ENCODE measurements around the gene MYO7A.

The MYO7A gene

GRCh38 chr11:77122576-77123212 lies 5.4 kb upstream of the MYO7A start:
- no peak for DNase-seq (ENCODE audit: low read depth)
- H3K4me3 ChIP-seq (ENCODE audit: low read length) = no peak overlapping the region
- TF ChIP-seq, protein P1, sequence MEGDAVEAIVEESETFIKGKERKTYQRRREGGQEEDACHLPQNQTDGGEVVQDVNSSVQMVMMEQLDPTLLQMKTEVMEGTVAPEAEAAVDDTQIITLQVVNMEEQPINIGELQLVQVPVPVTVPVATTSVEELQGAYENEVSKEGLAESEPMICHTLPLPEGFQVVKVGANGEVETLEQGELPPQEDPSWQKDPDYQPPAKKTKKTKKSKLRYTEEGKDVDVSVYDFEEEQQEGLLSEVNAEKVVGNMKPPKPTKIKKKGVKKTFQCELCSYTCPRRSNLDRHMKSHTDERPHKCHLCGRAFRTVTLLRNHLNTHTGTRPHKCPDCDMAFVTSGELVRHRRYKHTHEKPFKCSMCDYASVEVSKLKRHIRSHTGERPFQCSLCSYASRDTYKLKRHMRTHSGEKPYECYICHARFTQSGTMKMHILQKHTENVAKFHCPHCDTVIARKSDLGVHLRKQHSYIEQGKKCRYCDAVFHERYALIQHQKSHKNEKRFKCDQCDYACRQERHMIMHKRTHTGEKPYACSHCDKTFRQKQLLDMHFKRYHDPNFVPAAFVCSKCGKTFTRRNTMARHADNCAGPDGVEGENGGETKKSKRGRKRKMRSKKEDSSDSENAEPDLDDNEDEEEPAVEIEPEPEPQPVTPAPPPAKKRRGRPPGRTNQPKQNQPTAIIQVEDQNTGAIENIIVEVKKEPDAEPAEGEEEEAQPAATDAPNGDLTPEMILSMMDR (IDR thresholded peaks at IDR 0.05; ENCODE audit: insufficient read depth, low read depth, low read length, missing control alignments) = no peak

- H3K4me3 ChIP-seq (ENCODE audit: low read length) = no peak overlapping the region
- TF ChIP-seq, protein P1 (IDR thresholded peaks at IDR 0.05; ENCODE audit: insufficient read depth, low read depth, low read length, missing control alignments) = no peak
- no peak for DNase-seq (ENCODE audit: low read depth)
Measured at GRCh38 chr11:77123591-77123990, 4.5 kb upstream of the MYO7A start.

DNA sequence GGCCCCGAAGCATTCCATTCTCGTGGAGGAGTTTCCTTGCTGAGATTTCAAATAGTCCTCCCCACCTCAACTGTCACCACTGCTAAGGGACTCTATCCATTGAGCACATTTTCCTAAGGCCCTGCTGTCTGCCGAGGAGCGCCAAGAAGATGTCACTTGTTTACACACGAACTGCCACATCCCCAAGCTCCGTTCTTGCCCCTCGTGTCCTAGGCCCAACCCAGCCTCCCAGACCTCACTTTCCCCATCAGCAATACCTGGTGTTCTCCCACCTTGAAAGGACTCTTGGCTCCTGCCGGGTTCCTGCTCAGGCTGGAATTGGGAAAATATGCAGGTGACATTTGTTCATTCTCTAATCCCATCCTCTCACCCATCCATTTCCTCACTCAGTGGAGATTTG lies 4.0 kb upstream of the MYO7A start:
- TF ChIP-seq, protein P1 (IDR thresholded peaks at IDR 0.05; ENCODE audit: insufficient read depth, low read depth, low read length, missing control alignments) = no peak
- no peak overlapping the region for H3K4me3 ChIP-seq (ENCODE audit: low read length)
- DNase-seq (ENCODE audit: low read depth) = no peak

GRCh38 chr11:77124488-77124887 lies 3.6 kb upstream of the MYO7A start:
- TF ChIP-seq, protein P1 (IDR thresholded peaks at IDR 0.05; ENCODE audit: insufficient read depth, low read depth, low read length, missing control alignments) = no peak
- no peak overlapping the region for H3K4me3 ChIP-seq (ENCODE audit: low read length)
- DNase-seq (ENCODE audit: low read depth) = no peak

GRCh38 chr11:77125191-77125590 lies 2.9 kb upstream of the MYO7A start:
- H3K4me3 ChIP-seq (ENCODE audit: low read length) = no peak overlapping the region
- no peak for DNase-seq (ENCODE audit: low read depth)
- TF ChIP-seq, protein P1 (IDR thresholded peaks at IDR 0.05; ENCODE audit: insufficient read depth, low read depth, low read length, missing control alignments) = no peak

- TF ChIP-seq, protein P1 (IDR thresholded peaks at IDR 0.05; ENCODE audit: insufficient read depth, low read depth, low read length, missing control alignments) = no peak
- no peak for DNase-seq (ENCODE audit: low read depth)
- no peak overlapping the region for H3K4me3 ChIP-seq (ENCODE audit: low read length)
Measured at GRCh38 chr11:77125695-77126094, 2.4 kb upstream of the MYO7A start.

DNA sequence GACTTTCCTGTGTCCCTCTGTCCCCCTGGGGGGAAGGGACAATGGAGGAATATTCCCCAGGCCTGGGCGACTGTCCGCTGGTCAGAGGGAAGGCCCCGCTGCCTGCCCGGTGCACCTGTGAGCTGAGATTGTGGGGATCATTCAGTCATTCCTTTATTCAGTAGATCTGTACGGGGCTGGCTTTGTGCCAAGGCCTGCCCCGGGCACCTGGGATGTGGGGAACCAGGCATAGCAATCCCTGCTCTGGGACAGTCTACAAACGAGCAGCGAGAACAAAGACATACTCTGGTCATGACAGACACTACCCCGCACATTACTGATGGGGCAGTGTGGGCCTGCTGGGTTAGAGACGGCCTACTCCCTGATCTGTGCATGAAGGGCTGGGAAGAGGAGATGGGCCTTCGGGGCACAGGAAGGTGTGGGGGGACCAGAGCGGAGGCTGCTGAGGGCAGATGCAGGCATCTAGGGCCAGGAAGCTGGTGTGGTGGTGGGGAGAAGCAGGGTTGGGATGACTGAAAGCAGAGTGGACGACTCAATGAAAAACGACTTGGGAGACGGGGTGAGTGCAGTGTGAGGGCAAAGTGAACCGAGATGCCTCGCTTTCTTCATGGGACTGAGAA lies 1.8 kb upstream of the MYO7A start:
- no peak for DNase-seq (ENCODE audit: low read depth)
- no peak overlapping the region for H3K4me3 ChIP-seq (ENCODE audit: low read length)
- TF ChIP-seq, protein P1 (IDR thresholded peaks at IDR 0.05; ENCODE audit: insufficient read depth, low read depth, low read length, missing control alignments) = no peak

Measured in epithelial cell of esophagus (primary cell).